Measurements from ENCODE around the gene TRMU. TPM values are rescaled to one million over a fixed set of nuclear protein-coding genes. Genes with fewer than 3 reads are reported as not detected.
A peak's percentile ranks its signal among the peaks of the same experiment; 100 is the strongest.

TRMU gene
- total RNA-seq, 1 donor from 2014 or later: 70.1 TPM

DNA sequence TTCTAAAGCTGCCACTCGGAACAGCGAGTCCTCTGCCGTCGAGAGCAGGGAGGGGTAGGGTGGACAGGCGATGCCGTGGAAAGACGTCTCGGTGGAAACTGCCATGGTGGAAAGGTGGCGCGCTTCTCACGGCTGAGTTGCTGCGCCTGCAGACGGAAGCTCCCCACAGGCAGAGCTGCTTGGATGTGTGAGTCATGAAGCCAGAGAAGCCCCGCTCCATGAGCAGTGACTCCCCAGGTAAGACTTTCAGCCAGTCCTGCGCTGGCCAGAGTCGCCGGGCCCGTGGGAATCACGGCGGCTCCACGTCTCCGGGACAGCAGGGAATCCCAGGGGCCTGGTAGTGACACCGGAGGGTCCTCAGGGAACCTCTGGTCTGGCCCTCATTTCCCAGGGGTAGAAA lies 4.0 kb upstream of the TRMU start:
- H3K27me3 ChIP-seq: no peaks in the 10 kb centered on the region
- H2AFZ ChIP-seq (replicated peaks): no peak overlapping the region
- Mint-ChIP-seq H3K4me3 (no peak overlapping the region), H3K36me3 (peaks cover 15% of the 10 kb centered on the region), H3K27ac (no peak overlapping the region), H3K9me3 (no peaks in the 10 kb centered on the region), H3K4me1 (peaks cover 9% of the 10 kb centered on the region), H3K27me3 (ENCODE audit: insufficient read depth, low read depth) (peaks cover 2% of the 10 kb centered on the region)
- H3K36me3 ChIP-seq: peaks cover 2% of the 10 kb centered on the region
- H3F3A ChIP-seq (ENCODE audit: low read depth): peaks cover 22% of the 10 kb centered on the region
- DNase-seq (ENCODE audit: low spot score): no peak
- H3K79me2 ChIP-seq (ENCODE audit: low read depth): peaks cover 8% of the 10 kb centered on the region
- TF ChIP-seq, protein P1, sequence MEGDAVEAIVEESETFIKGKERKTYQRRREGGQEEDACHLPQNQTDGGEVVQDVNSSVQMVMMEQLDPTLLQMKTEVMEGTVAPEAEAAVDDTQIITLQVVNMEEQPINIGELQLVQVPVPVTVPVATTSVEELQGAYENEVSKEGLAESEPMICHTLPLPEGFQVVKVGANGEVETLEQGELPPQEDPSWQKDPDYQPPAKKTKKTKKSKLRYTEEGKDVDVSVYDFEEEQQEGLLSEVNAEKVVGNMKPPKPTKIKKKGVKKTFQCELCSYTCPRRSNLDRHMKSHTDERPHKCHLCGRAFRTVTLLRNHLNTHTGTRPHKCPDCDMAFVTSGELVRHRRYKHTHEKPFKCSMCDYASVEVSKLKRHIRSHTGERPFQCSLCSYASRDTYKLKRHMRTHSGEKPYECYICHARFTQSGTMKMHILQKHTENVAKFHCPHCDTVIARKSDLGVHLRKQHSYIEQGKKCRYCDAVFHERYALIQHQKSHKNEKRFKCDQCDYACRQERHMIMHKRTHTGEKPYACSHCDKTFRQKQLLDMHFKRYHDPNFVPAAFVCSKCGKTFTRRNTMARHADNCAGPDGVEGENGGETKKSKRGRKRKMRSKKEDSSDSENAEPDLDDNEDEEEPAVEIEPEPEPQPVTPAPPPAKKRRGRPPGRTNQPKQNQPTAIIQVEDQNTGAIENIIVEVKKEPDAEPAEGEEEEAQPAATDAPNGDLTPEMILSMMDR (IDR thresholded peaks at IDR 0.05): no peak
- no peak for TF ChIP-seq EZH2 (IDR thresholded peaks at IDR 0.05)
- TF ChIP-seq EZH2phosphoT487 (IDR thresholded peaks at IDR 0.05): no peak
- no peak overlapping the region for H3K9ac ChIP-seq
- no peak overlapping the region for H3K4me2 ChIP-seq
- no peaks in the 10 kb centered on the region for H3K9me3 ChIP-seq (ENCODE audit: low read depth)
- H3K4me1 ChIP-seq: peaks cover 1% of the 10 kb centered on the region
- no peak overlapping the region for H3K4me3 ChIP-seq
- no peak overlapping the region for H3K27ac ChIP-seq
- H4K20me1 ChIP-seq (ENCODE audit: low read depth): peaks cover 8% of the 10 kb centered on the region

DNA sequence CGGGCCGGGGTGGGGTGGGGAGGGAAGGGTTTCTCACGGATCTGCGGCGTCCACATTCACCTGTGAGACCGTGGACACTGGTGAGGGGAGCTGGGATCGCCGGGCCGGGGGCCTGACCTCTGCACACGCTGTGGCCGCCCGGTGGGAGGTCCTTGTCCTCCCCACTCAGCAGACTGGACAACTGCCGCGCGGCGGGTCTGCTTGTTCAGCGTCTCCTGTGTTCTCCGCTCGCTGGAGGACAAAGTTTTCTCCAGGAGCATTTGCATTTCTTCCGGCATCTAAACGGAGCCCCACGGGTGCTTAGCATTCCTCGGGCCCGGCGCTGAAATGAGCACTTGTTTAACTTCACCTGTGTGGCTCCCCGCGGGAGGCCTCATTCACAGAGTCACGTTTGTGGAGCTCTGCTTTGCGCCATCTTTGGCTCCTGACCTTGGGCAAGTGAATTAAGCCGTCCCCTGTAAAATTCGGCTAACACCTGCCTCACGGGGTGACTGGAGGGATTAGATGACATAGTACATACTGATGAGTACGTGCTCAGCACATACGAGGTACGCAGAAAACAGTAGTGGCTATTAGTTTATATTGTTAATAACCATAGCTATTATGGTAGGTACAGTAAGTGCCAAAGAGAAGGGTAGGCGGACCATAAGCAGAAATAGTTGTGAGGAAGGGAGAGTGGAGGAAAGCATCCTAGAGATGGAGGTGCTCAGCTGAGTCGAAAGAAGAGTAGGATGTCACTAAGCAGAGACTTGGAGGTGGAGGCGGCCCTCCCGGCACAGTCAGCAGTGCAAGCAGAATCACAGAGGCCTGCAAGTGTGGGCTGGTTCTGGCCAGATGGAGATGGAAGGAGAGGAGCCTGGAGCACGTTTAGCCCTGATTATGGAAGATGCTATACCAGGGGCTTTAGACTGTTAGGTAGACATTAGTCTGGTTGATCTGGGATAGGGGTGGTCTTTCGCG lies 885 bp downstream of the TRMU start:
- Histone ChIP-seq H3K9me3 (ENCODE audit: low read depth) (no peaks in the 10 kb centered on the region), H2AFZ (replicated peaks) (peak overlapping the region; percentile 71)

DNA sequence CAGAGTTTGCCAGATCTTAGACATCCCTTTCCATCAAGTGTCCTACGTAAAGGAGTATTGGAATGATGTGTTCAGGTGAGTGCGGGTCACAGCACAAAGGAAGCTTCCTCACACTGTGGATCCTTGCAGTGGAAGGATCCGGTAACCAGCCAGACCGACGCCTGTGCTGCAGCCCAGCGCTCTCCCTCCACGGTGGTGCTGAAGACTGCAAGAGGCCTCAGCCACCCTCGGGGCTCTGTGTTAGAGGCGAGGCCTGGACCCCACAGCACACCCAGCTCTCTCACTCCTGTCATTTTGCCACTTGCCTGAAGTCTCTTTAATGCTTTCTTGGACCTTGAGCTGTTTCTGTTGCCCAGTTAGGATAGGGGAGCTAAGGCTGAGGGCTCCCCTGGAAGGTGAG lies 2.4 kb downstream of the TRMU start:
- no peak overlapping the region for H3K27ac ChIP-seq
- H3K79me2 ChIP-seq (ENCODE audit: low read depth): peaks cover 24% of the 10 kb centered on the region
- Mint-ChIP-seq H3K4me3 (peak overlapping the region; percentile 98), H3K27me3 (ENCODE audit: insufficient read depth, low read depth) (peaks cover 8% of the 10 kb centered on the region), H3K36me3 (peaks cover 31% of the 10 kb centered on the region), H3K4me1 (peaks cover 18% of the 10 kb centered on the region), H3K9me3 (no peaks in the 10 kb centered on the region), H3K27ac (no peak overlapping the region)
- TF ChIP-seq EZH2 (IDR thresholded peaks at IDR 0.05) (no peak), EZH2phosphoT487 (IDR thresholded peaks at IDR 0.05) (no peak)
- TF ChIP-seq, protein P1 (IDR thresholded peaks at IDR 0.05): no peak
- H3K27me3 ChIP-seq: no peaks in the 10 kb centered on the region
- H3K9me3 ChIP-seq (ENCODE audit: low read depth): no peaks in the 10 kb centered on the region
- H3F3A ChIP-seq (ENCODE audit: low read depth): peaks cover 22% of the 10 kb centered on the region
- no peak for DNase-seq (ENCODE audit: low spot score)
- no peak overlapping the region for H3K4me2 ChIP-seq
- no peaks in the 10 kb centered on the region for H3K36me3 ChIP-seq
- H2AFZ ChIP-seq (replicated peaks): no peak overlapping the region
- no peak overlapping the region for H3K4me3 ChIP-seq
- H3K4me1 ChIP-seq: peaks cover 8% of the 10 kb centered on the region
- H3K9ac ChIP-seq: no peak overlapping the region
- peaks cover 39% of the 10 kb centered on the region for H4K20me1 ChIP-seq (ENCODE audit: low read depth)

More for the DNA sequence above, 885 bp downstream of the TRMU start:
- H3K27me3 ChIP-seq: no peaks in the 10 kb centered on the region
- no peak for TF ChIP-seq EZH2phosphoT487 (IDR thresholded peaks at IDR 0.05)
- TF ChIP-seq, protein P1 (IDR thresholded peaks at IDR 0.05): no peak
- peak; percentile 12 for TF ChIP-seq EZH2 (IDR thresholded peaks at IDR 0.05)
- H3K4me1 ChIP-seq: peaks cover 8% of the 10 kb centered on the region
- peak; percentile 70 for DNase-seq (ENCODE audit: low spot score)
- peaks cover 24% of the 10 kb centered on the region for H3K79me2 ChIP-seq (ENCODE audit: low read depth)
- Mint-ChIP-seq H3K4me1 (peaks cover 18% of the 10 kb centered on the region), H3K27ac (peak overlapping the region; percentile 92), H3K27me3 (ENCODE audit: insufficient read depth, low read depth) (peaks cover 8% of the 10 kb centered on the region), H3K9me3 (no peaks in the 10 kb centered on the region), H3K4me3 (peak overlapping the region; percentile 98), H3K36me3 (peaks cover 27% of the 10 kb centered on the region)
- H4K20me1 ChIP-seq (ENCODE audit: low read depth): peaks cover 32% of the 10 kb centered on the region
- H3K36me3 ChIP-seq: no peaks in the 10 kb centered on the region
- H3K27ac ChIP-seq: no peak overlapping the region
- H3K4me2 ChIP-seq: peak overlapping the region; percentile 83
- H3F3A ChIP-seq (ENCODE audit: low read depth): peaks cover 22% of the 10 kb centered on the region
- peak overlapping the region; percentile 82 for H3K9ac ChIP-seq
- H3K4me3 ChIP-seq: peak overlapping the region; percentile 88

All from neural progenitor cell (in vitro differentiated cells).